ENCODE data around the gene ZC3H10.

Gene ZC3H10

GRCh38 chr12:56086608-56087007, 31.5 kb upstream of the ZC3H10 start:
- H3K4me3 Mint-ChIP-seq = no peak overlapping the region
- no peak for ATAC-seq
- no peak overlapping the region for H3K27ac Mint-ChIP-seq
- H3K36me3 Mint-ChIP-seq = no peaks in the 10 kb centered on the region
- H3K27me3 Mint-ChIP-seq = peaks cover 15% of the 10 kb centered on the region
- H3K9me3 Mint-ChIP-seq = no peaks in the 10 kb centered on the region
- no peaks in the 10 kb centered on the region for H3K4me1 Mint-ChIP-seq

GRCh38 chr12:56087220-56087619, 30.8 kb upstream of the ZC3H10 start:
- Mint-ChIP-seq H3K27me3 (peaks cover 9% of the 10 kb centered on the region), H3K27ac (no peak overlapping the region), H3K9me3 (no peaks in the 10 kb centered on the region), H3K4me1 (no peaks in the 10 kb centered on the region), H3K4me3 (no peak overlapping the region), H3K36me3 (no peaks in the 10 kb centered on the region)
- ATAC-seq = no peak

GRCh38 chr12:56097738-56098137, 20.3 kb upstream of the ZC3H10 start:
- ATAC-seq = no peak
- no peaks in the 10 kb centered on the region for H3K9me3 Mint-ChIP-seq
- H3K4me1 Mint-ChIP-seq = no peaks in the 10 kb centered on the region
- H3K4me3 Mint-ChIP-seq = no peak overlapping the region
- no peak overlapping the region for H3K27ac Mint-ChIP-seq
- peaks cover 21% of the 10 kb centered on the region for H3K27me3 Mint-ChIP-seq
- no peaks in the 10 kb centered on the region for H3K36me3 Mint-ChIP-seq

DNA sequence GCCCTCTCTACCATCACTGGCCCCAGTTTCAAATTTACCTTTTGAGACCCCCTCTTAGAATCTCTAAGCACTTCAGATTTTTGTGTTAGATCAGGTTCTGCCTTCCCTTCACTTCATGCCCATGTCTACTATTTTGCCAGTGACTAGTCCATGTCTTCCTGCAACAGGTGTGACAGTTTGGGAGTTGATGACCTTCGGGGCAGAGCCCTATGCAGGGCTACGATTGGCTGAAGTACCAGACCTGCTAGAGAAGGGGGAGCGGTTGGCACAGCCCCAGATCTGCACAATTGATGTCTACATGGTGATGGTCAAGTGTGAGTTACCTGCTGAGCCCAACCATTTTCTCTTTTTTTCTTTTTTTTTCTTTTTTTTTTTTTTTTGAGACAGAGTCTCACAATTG, 19.5 kb upstream of the ZC3H10 start:
- no peak overlapping the region for H3K27ac Mint-ChIP-seq
- no peaks in the 10 kb centered on the region for H3K36me3 Mint-ChIP-seq
- H3K9me3 Mint-ChIP-seq = no peaks in the 10 kb centered on the region
- H3K4me3 Mint-ChIP-seq = no peak overlapping the region
- peaks cover under 1% of the 10 kb centered on the region for H3K4me1 Mint-ChIP-seq
- ATAC-seq = no peak
- H3K27me3 Mint-ChIP-seq = peaks cover 12% of the 10 kb centered on the region

DNA sequence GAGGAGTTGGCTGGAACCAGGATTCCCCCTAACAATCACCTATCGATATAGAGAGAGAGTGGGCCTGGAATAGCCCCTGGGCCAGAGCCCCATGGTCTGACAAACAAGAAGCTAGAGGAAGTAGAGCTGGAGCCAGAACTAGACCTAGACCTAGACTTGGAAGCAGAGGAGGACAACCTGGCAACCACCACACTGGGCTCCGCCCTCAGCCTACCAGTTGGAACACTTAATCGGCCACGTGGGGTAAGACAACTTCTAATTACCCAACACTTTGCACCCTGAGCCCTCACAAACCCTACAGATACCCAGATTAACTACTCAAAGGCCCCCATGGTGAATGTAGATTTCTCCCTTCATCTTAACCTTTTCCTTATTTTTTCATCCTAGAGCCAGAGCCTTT, 18.3 kb upstream of the ZC3H10 start:
- ATAC-seq = no peak
- no peak overlapping the region for H3K4me3 Mint-ChIP-seq
- peaks cover under 1% of the 10 kb centered on the region for H3K27me3 Mint-ChIP-seq
- H3K36me3 Mint-ChIP-seq = no peaks in the 10 kb centered on the region
- H3K27ac Mint-ChIP-seq = no peak overlapping the region
- no peaks in the 10 kb centered on the region for H3K9me3 Mint-ChIP-seq
- peaks cover 10% of the 10 kb centered on the region for H3K4me1 Mint-ChIP-seq

DNA sequence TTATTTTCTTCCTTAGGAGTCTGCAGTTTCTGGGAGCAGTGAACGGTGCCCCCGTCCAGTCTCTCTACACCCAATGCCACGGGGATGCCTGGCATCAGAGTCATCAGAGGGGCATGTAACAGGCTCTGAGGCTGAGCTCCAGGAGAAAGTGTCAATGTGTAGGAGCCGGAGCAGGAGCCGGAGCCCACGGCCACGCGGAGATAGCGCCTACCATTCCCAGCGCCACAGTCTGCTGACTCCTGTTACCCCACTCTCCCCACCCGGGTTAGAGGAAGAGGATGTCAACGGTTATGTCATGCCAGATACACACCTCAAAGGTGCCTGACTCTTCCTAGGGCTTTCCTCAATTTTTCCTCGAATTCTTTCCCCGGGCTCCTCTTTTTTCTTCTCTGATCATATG, 17.0 kb upstream of the ZC3H10 start:
- Mint-ChIP-seq H3K4me1 (peaks cover 20% of the 10 kb centered on the region), H3K27ac (no peak overlapping the region), H3K9me3 (no peaks in the 10 kb centered on the region), H3K4me3 (no peak overlapping the region), H3K27me3 (no peaks in the 10 kb centered on the region), H3K36me3 (peaks cover 5% of the 10 kb centered on the region)
- ATAC-seq = no peak

GRCh38 chr12:56102683-56103065, 15.4 kb upstream of the ZC3H10 start:
- Mint-ChIP-seq H3K9me3 (no peaks in the 10 kb centered on the region), H3K27ac (no peak overlapping the region), H3K4me1 (peaks cover 31% of the 10 kb centered on the region), H3K27me3 (no peaks in the 10 kb centered on the region), H3K4me3 (no peak overlapping the region), H3K36me3 (peaks cover 17% of the 10 kb centered on the region)
- ATAC-seq = no peak

GRCh38 chr12:56103066-56103711, 14.9 kb upstream of the ZC3H10 start:
- Mint-ChIP-seq H3K9me3 (no peaks in the 10 kb centered on the region), H3K27ac (peak overlapping the region; percentile 94), H3K4me3 (peak overlapping the region; percentile 98), H3K4me1 (peaks cover 31% of the 10 kb centered on the region), H3K36me3 (peaks cover 17% of the 10 kb centered on the region), H3K27me3 (no peaks in the 10 kb centered on the region)
- no peak for ATAC-seq

- Mint-ChIP-seq H3K9me3 (no peaks in the 10 kb centered on the region), H3K4me1 (peaks cover 31% of the 10 kb centered on the region), H3K27me3 (no peaks in the 10 kb centered on the region), H3K4me3 (peak overlapping the region; percentile 98), H3K36me3 (peaks cover 17% of the 10 kb centered on the region), H3K27ac (peak overlapping the region; percentile 94)
- ATAC-seq = no peak
Measured at GRCh38 chr12:56103823-56104108, 14.3 kb upstream of the ZC3H10 start.

DNA sequence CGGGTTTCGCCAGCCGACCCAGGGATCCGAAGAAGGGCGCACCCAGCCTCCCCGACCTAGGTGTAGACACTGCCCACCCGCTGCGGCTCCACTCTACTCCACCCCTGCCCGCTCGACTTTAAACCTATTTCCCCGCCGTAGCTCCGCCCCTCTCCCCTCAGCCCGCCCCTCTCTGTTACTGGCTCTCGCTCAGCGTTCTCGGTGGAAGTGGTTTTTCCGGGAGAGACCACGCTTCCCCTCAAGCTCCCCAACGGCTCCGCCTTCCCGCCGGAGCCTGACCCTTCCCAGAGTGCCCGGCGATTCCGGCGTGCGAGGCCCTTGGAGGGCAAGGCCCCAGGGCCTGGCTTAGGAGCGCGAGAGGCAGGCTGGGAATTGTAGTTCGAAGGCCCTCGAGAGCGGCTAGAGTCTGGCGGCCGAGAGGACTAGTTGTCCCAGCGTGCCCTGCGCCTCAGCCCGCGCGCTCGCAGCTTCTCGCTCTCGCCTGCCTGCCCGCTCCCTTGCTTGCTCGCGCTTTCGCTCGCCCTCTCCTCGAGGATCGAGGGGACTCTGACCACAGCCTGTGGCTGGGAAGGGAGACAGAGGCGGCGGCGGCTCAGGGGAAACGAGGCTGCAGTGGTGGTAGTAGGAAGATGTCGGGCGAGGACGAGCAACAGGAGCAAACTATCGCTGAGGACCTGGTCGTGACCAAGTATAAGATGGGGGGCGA, 13.8 kb upstream of the ZC3H10 start, which contains the start of gene PA2G4:
Gene PA2G4 (plus strand): TSS at position 451 of the 706 bp plus-strand sequence. CDS start 179 bp downstream, at position 630.
- peak within 1 kb of the TSS; percentile 94 for H3K27ac Mint-ChIP-seq
- H3K36me3 Mint-ChIP-seq = peaks cover 17% of the 10 kb centered on the region
- ATAC-seq = peak; percentile 99
- H3K27me3 Mint-ChIP-seq = no peaks in the 10 kb centered on the region
- no peaks in the 10 kb centered on the region for H3K9me3 Mint-ChIP-seq
- peak within 1 kb of the TSS; percentile 98 for H3K4me3 Mint-ChIP-seq
- H3K4me1 Mint-ChIP-seq = peaks cover 31% of the 10 kb centered on the region

- H3K36me3 Mint-ChIP-seq = peaks cover 20% of the 10 kb centered on the region
- ATAC-seq = peak; percentile 32
- H3K27me3 Mint-ChIP-seq = no peaks in the 10 kb centered on the region
- peaks cover 31% of the 10 kb centered on the region for H3K4me1 Mint-ChIP-seq
- H3K9me3 Mint-ChIP-seq = no peaks in the 10 kb centered on the region
- H3K4me3 Mint-ChIP-seq = peak overlapping the region; percentile 98
- peak overlapping the region; percentile 94 for H3K27ac Mint-ChIP-seq
Measured at GRCh38 chr12:56104815-56105608, 13.1 kb upstream of the ZC3H10 start.

DNA sequence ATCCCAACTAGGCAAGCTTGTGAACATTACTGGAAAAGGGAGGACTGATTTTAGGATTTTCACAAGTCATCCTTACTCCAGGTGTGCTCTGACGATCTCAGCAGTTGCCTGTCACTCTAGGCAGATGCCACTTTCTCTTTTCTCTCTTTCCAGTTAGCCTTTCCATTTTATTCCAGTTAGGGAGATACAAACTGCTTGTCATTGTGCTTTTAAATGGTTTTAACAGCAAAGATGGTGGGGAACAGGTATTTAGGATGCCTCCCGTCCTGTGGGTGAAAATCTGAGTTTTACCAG, 12.5 kb upstream of the ZC3H10 start:
- peak overlapping the region; percentile 98 for H3K4me3 Mint-ChIP-seq
- H3K9me3 Mint-ChIP-seq = no peaks in the 10 kb centered on the region
- no peaks in the 10 kb centered on the region for H3K27me3 Mint-ChIP-seq
- peaks cover 26% of the 10 kb centered on the region for H3K36me3 Mint-ChIP-seq
- H3K27ac Mint-ChIP-seq = peak overlapping the region; percentile 94
- peaks cover 31% of the 10 kb centered on the region for H3K4me1 Mint-ChIP-seq
- no peak for ATAC-seq

- Mint-ChIP-seq H3K36me3 (peaks cover 42% of the 10 kb centered on the region), H3K27ac (no peak overlapping the region), H3K27me3 (no peaks in the 10 kb centered on the region), H3K4me3 (no peak overlapping the region), H3K4me1 (peaks cover 31% of the 10 kb centered on the region), H3K9me3 (no peaks in the 10 kb centered on the region)
- ATAC-seq = no peak
Measured at GRCh38 chr12:56107242-56107641, 10.8 kb upstream of the ZC3H10 start.

DNA sequence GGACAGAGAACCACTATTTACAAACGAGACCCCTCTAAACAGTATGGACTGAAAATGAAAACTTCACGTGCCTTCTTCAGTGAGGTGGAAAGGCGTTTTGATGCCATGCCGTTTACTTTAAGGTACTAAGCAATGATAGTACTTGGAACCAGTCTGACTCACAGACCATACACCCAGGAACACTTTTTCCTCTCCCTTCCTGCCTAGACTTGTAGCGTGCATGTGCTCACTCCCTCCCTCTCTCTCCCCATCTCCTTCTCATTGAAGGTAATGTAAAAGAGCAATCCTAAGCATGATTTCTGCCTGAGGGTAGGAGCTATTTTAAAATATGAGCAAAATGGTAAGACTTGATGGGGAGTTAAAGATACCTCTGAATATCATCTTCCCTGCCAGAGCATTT, 7.5 kb upstream of the ZC3H10 start:
- H3K27me3 Mint-ChIP-seq = no peaks in the 10 kb centered on the region
- no peaks in the 10 kb centered on the region for H3K9me3 Mint-ChIP-seq
- no peak for ATAC-seq
- no peak overlapping the region for H3K4me3 Mint-ChIP-seq
- H3K27ac Mint-ChIP-seq = no peak overlapping the region
- H3K36me3 Mint-ChIP-seq = peaks cover 57% of the 10 kb centered on the region
- H3K4me1 Mint-ChIP-seq = peaks cover 14% of the 10 kb centered on the region

- Mint-ChIP-seq H3K36me3 (peaks cover 59% of the 10 kb centered on the region), H3K27ac (peak overlapping the region; percentile 59), H3K27me3 (no peaks in the 10 kb centered on the region), H3K4me3 (no peak overlapping the region), H3K9me3 (no peaks in the 10 kb centered on the region), H3K4me1 (peaks cover 13% of the 10 kb centered on the region)
- ATAC-seq = no peak
Measured at GRCh38 chr12:56114084-56114483, 4.0 kb upstream of the ZC3H10 start.

DNA sequence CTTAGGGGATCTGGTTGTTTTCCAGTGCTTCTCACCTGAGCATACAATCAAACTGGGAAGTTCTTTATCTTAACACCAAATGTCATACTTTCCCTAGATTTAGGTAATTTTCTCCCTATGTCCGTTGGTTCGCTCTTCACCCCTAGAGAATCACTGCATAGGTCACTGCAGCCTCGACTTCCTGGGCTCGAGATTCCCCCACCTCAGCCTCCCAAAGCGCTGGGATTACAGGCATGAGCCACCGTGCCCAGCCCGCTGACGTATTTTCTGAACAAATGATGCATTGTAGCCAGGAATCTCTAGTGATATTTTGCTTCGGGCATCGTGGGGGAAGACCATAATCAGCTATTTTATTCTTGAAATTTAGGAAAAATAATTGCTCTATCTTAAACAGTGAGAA, 2.7 kb upstream of the ZC3H10 start:
- H3K27me3 Mint-ChIP-seq = no peaks in the 10 kb centered on the region
- peaks cover 53% of the 10 kb centered on the region for H3K36me3 Mint-ChIP-seq
- peak overlapping the region; percentile 100 for H3K4me3 Mint-ChIP-seq
- H3K4me1 Mint-ChIP-seq = peaks cover 23% of the 10 kb centered on the region
- ATAC-seq = no peak
- H3K27ac Mint-ChIP-seq = peak overlapping the region; percentile 91
- H3K9me3 Mint-ChIP-seq = no peaks in the 10 kb centered on the region

Measured in stimulated activated memory B cell treated with anti-CD40 and anti-IgM and Interleukin-4, amounts not matched to agents 10 μg/mL and 1 μg/mL and 100 μg/mL, for 72 hours (primary cell).